ENCODE results near the gene PXK.
"Not testable (repeated sequence)": the region's sequence is repeated elsewhere in the genome, so short reads cannot be mapped to it uniquely, and the experiment has no call there.

Gene PXK

GRCh38 chr3:58336135-58336882, 3.6 kb downstream of the PXK start:
- H3F3A ChIP-seq (ENCODE audit: low read depth), result 0 out of 2 replicates have a peak, but pooled peaks cover 4% of the 10 kb centered on the region
- no peak for TF ChIP-seq EZH2phosphoT487 (IDR thresholded peaks at IDR 0.05; ENCODE audit: borderline replicate concordance)
- no peak for TF ChIP-seq CTCF (conservative IDR thresholded peaks at IDR 0.05; ENCODE audit: low read length)
- no peaks in the 10 kb centered on the region for H3K36me3 ChIP-seq (ENCODE audit: insufficient read depth, low read length)
- H3K27me3 ChIP-seq (ENCODE audit: insufficient read depth, low read length, poor library complexity, severe bottlenecking), result no peaks in the 10 kb centered on the region
- H2AFZ ChIP-seq (ENCODE audit: low read length), result no peak overlapping the region
- peaks cover 6% of the 10 kb centered on the region for H4K20me1 ChIP-seq (ENCODE audit: insufficient read depth, low read length, poor library complexity, severe bottlenecking)
- no peaks in the 10 kb centered on the region for H3K9me3 ChIP-seq (ENCODE audit: insufficient read depth, low read depth, low read length)
- peak overlapping the region; percentile 98 for H3K4me2 ChIP-seq (ENCODE audit: low read depth, low read length, poor library complexity, severe bottlenecking)
- peak overlapping the region; percentile 79 for H3K4me3 ChIP-seq (ENCODE audit: low read length, poor library complexity, severe bottlenecking)
- H3K4me1 ChIP-seq (ENCODE audit: insufficient read depth, low read length, poor library complexity, severe bottlenecking), result peaks cover 45% of the 10 kb centered on the region
- peak overlapping the region; percentile 42 for H3K9ac ChIP-seq (ENCODE audit: low read depth, low read length, poor library complexity, severe bottlenecking)
- peaks cover 82% of the 10 kb centered on the region for H3K79me2 ChIP-seq (ENCODE audit: insufficient read depth, low read length)
- H3K9me2 ChIP-seq (replicated peaks; ENCODE audit: low read depth, low read length), result no peaks in the 10 kb centered on the region

GRCh38 chr3:58337190-58337589, 4.5 kb downstream of the PXK start:
- H3K4me3 ChIP-seq (ENCODE audit: low read length, poor library complexity, severe bottlenecking), result peak overlapping the region; percentile 79
- H3F3A ChIP-seq (ENCODE audit: low read depth), result 0 out of 2 replicates have a peak, but pooled peaks cover 4% of the 10 kb centered on the region
- no peaks in the 10 kb centered on the region for H3K36me3 ChIP-seq (ENCODE audit: insufficient read depth, low read length)
- no peak overlapping the region for H2AFZ ChIP-seq (ENCODE audit: low read length)
- no peaks in the 10 kb centered on the region for H3K9me2 ChIP-seq (replicated peaks; ENCODE audit: low read depth, low read length)
- peaks cover 85% of the 10 kb centered on the region for H3K79me2 ChIP-seq (ENCODE audit: insufficient read depth, low read length)
- no peaks in the 10 kb centered on the region for H3K9me3 ChIP-seq (ENCODE audit: insufficient read depth, low read depth, low read length)
- peaks cover 6% of the 10 kb centered on the region for H4K20me1 ChIP-seq (ENCODE audit: insufficient read depth, low read length, poor library complexity, severe bottlenecking)
- H3K9ac ChIP-seq (ENCODE audit: low read depth, low read length, poor library complexity, severe bottlenecking), result no peak overlapping the region
- no peaks in the 10 kb centered on the region for H3K27me3 ChIP-seq (ENCODE audit: insufficient read depth, low read length, poor library complexity, severe bottlenecking)
- H3K4me2 ChIP-seq (ENCODE audit: low read depth, low read length, poor library complexity, severe bottlenecking), result peak overlapping the region; percentile 98
- no peak for TF ChIP-seq CTCF (conservative IDR thresholded peaks at IDR 0.05; ENCODE audit: low read length)
- TF ChIP-seq EZH2phosphoT487 (IDR thresholded peaks at IDR 0.05; ENCODE audit: borderline replicate concordance), result no peak
- peaks cover 47% of the 10 kb centered on the region for H3K4me1 ChIP-seq (ENCODE audit: insufficient read depth, low read length, poor library complexity, severe bottlenecking)

- H3K9me3 ChIP-seq (ENCODE audit: insufficient read depth, low read depth, low read length); H3K9ac ChIP-seq (ENCODE audit: low read depth, low read length, poor library complexity, severe bottlenecking); H3K4me3 ChIP-seq (ENCODE audit: low read length, poor library complexity, severe bottlenecking); H2AFZ ChIP-seq (ENCODE audit: low read length); H4K20me1 ChIP-seq (ENCODE audit: insufficient read depth, low read length, poor library complexity, severe bottlenecking); H3K36me3 ChIP-seq (ENCODE audit: insufficient read depth, low read length); H3K4me2 ChIP-seq (ENCODE audit: low read depth, low read length, poor library complexity, severe bottlenecking); H3F3A ChIP-seq (ENCODE audit: low read depth); H3K27me3 ChIP-seq (ENCODE audit: insufficient read depth, low read length, poor library complexity, severe bottlenecking); H3K9me2 ChIP-seq (replicated peaks; ENCODE audit: low read depth, low read length): not testable (repeated sequence)
- H3K4me1 ChIP-seq (ENCODE audit: insufficient read depth, low read length, poor library complexity, severe bottlenecking), result peaks cover 46% of the 10 kb centered on the region
- H3K79me2 ChIP-seq (ENCODE audit: insufficient read depth, low read length), result peaks cover 87% of the 10 kb centered on the region
Observed at GRCh38 chr3:58339146-58339545, 6.5 kb downstream of the PXK start.

Data from Loucy (cell line).